ENCODE measurements around the gene TPPP2.
"Not testable (repeated sequence)": the region's sequence is repeated elsewhere in the genome, so short reads cannot be mapped to it uniquely, and the experiment has no call there.

The TPPP2 gene

DNA sequence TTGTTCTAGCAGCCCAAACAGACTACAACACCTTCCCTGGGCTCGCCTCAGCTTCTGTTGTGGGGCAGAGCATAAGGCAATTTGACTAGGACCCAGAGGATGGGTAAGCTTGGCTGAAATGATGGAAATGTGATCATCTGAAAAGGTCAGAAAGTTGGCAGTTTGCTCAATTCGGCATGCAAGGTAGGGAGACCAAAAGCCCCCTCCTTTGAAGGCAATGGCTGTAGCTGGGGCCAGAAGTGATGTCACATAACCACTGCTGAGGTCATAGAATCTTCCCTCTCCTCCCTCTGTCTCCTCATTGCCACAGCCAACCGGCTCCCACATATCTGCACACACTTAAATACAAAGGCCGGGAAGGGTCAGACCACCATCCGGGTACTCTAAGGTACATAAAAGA lies at the start of gene TPPP2:
Gene TPPP2 (plus strand): TSS at position 301 of the 400 bp plus-strand sequence. CDS start 365 bp downstream, outside the sequence.
- DNase-seq, result no peak

DNA sequence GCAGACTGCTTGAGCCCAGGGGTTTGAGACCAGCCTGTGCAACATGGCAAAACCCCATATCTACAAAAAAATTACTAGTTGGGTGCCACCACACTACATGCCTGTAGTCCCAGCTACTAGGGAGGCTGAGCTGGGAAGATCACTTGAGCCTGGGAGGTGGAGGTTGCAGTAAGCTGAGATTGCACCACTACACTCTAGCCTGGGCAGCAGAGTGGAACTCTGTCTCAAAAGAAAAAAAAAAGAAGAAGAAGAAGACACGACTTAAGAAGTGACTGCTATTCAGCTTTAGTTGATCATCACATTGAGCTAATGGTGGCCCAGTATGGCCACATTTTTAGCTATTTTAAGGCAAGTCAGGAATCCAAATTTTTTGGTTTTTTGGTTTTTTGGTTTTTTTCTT lies 49.1 kb upstream of the TPPP2 start:
- no peak for DNase-seq

DNA sequence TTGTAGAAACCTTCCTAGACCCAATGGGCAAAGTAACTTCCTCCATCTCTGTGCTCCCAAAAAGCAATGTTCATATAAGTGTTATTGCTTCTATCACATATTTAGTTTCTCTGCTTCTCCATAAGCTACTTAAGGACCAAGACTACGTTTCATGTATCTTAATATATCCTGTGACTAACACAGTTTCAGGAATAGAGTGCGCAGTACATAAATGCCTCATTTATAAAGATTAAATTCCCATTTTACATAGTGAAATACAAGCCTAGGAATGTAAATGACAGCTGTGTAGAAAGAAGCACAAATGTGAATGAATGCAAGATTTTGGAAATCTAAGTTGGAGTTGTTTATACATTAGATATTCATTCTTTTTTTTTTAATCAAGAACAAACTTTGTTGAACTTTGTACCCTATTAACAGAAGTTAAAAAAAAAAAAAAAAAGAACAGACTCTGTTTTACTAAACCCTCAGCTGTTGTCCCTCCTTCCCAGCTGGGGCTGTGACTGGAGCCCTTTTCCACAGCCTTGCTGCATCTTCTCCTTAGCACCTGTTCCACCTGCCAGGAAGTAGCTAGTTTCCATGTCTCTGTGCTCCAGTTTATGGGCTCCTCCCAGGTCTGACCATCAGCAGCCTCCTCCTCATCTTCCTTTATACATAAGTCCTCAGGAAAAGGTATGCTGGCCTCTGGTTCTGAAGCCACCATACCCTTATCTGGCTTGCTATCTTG lies 47.2 kb upstream of the TPPP2 start:
- no peak for DNase-seq

DNA sequence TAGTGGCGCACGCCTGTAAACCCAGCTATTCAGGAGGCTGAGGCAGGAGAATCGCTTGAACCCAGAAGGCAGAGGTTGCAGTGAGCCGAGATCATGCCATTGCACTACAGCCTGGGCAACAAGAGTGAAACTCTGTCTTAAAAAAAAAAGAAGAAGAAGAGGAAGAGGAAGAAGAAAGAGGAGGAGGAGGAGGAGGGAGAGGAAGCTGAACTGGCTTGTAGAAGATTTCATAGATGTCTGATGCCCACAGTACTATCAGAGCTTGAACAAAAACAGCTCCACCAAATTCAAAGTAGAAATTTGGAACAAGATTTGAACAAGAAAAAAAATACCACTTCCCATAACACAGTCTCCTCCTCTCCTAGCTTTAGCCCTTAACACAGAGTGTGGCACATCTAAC lies 44.4 kb upstream of the TPPP2 start:
- not testable (repeated sequence) for DNase-seq

DNA sequence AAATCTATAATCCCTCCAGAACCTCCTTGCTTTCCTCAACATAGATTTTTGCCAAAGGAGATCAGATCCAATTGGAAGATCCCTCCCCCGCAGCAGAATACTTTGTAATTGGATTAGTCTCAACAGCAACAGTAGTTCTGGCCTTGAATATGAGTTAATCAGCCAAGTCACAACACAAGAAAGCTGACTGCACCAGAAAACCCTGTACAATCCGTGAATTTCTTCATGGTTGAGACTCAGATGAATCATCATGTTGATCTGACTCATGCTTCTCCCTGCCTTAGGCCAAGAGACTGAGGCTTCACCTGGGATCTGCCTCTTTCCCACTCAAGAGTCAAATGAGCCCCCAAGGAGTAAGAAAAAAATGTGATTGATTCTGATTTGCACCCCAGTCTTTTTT lies 43.2 kb upstream of the TPPP2 start:
- no peak for DNase-seq

DNA sequence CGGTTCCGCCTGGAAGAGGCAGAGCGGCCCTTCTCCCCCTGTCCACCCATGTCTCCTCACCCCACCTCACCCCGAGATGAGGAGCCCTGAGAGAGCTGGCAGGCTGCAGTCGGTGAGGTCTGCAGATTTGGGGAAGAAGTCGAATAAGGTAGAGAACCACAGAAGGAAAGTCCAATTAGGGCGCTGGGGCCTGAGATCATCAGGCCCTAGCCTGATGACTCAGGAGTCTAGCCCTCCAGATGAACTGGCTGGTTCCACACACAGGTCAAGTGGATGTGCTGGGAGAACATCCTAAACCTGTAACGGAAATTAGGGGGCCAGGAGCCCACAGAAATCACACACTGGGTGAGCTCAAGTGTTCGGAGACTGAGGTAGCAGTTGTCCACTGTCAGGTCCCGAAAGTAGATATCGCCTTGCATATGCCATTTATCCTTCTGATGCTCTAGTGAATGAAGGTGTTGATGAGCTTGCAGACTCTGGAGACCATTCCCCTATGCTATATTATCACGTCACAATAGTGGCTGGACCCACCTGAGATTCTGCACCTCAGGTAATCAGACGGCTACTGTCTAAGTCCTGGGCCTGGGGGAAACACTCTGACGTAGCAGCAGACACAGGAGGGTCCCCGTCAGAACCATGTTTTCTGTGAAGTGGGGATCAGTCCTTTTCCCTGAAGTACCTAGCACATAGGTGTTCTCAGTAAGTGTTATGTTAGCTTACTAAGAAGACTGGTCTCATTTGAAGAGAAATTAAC lies 41.1 kb upstream of the TPPP2 start:
- DNase-seq, result no peak

DNA sequence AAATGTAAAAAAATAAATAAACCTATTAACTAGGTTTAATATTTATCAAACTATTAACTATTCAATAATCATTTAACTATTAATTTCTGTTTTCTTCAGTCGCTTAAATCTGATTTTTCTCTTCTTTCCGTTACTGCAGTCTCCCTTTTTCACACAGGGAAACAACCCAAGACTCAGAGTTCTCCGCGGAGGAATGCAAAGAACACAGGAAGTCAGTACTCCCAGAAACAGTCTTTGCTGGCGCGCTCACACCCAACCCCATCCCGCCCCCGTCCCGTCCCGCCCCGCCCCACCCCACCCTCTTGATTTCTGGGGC lies 40.6 kb upstream of the TPPP2 start:
- DNase-seq, result no peak

DNA sequence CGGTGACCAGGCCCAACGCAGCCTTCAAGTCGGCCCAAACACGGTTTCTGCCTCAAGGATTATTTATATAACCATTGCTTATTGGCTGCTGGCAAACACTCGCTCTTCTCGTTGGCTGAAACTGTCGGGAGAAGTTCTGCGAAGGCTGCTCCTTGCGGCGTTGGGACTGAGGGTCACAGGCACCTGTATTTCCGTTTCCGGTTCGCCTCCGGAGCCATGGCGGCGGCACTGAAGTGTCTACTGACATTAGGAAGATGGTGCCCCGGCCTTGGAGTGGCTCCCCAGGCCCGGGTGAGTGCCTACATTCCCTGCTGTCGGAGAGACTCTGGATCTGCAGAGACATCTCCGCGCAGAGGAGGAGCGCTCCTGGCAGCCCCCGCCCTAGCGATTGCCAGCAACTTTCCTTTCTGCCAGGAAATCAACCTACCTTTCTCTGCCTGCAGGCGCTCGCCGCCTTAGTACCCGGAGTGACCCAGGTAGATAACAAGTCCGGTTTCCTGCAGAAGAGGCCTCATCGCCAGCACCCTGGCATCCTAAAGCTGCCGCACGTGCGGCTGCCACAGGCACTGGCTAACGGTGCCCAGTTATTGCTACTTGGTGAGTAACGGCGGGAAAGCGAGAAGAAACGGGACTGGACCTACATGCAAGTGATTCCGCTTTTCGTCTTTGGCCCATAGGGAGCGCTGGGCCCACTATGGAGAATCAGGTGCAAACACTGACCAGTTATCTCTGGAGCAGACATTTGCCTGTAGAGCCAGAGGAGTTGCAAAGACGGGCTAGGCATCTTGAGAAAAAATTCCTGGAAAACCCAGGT lies 40.0 kb upstream of the TPPP2 start, which contains the start of gene METTL17:
Gene METTL17 (plus strand): TSS at position 194 of the 814 bp plus-strand sequence. CDS start 23 bp downstream, at position 217.
- peak; percentile 85 for DNase-seq

DNA sequence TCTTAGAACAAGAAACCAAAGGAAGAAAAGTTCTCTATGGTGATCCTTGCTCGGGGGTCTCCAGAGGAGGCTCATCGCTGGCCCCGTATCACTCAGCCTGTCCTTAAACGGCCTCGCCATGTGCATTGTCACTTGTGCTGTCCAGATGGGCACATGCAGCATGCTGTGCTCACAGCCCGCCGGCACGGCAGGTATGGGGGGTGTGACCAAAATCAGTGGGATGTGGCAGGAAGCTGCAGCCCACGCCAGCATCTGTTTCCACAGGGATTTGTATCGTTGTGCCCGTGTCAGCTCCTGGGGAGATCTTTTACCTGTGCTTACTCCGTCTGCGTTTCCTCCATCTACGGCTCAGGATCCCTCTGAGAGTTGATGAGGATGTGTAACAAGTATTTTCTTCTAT lies 33.5 kb upstream of the TPPP2 start:
- no peak for DNase-seq

DNA sequence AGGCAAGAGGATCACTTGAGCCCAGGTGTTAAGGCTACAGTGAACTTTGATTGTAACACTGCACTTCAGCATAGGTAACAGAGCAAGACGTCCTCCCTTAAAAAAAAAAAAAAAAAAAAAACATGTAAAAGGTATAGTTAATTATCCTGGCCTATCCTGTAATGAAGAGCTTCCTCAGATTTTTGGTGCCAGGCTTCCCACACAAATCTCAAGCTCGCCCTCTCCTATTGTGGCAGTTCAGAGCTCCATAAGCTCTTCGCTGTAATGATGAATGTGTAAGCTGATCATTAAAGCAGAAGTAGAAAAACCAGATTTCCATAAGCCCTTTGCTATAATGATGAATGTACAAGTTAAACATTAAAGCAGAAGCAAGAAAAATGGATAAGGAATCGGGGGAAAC lies 32.9 kb upstream of the TPPP2 start:
- no peak for DNase-seq

DNA sequence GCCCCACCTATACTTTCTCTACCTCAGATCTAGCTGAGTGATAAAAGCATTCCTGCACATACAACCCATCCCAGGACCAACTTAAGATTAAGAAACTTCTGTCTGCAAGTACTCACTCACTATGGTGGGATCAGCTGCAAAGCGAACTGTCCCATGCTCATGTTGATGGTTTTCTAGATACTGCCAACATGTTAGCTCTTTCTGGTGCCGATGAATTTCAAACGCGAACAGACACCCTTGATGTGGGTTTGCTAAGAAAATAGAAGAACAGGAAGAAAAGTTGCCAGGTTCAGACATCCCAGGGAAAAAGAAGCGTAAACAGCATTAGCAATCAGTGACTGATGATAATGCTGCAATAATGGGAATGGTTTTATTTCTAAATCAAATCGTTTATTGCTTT lies 32.5 kb upstream of the TPPP2 start:
- DNase-seq, result no peak

DNA sequence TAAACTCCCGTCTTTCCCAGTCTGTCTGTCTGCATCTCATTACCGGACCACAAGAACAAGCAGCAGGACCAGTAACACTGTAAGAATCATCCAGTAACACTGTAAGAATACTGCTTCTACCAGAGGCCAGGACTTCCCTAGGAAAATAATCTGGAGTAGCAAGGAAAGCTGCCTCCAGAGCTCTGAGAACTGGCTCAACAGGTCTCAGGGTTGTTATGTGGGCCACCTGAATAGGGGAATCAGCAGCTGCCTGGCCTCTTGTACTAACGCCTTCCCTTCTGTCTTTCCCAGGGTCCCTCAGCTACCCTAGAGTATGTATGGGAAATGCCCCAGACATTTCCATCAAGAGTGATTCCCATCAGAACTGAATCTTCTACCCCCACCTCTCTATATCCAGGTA lies 31.9 kb upstream of the TPPP2 start:
- no peak for DNase-seq

DNA sequence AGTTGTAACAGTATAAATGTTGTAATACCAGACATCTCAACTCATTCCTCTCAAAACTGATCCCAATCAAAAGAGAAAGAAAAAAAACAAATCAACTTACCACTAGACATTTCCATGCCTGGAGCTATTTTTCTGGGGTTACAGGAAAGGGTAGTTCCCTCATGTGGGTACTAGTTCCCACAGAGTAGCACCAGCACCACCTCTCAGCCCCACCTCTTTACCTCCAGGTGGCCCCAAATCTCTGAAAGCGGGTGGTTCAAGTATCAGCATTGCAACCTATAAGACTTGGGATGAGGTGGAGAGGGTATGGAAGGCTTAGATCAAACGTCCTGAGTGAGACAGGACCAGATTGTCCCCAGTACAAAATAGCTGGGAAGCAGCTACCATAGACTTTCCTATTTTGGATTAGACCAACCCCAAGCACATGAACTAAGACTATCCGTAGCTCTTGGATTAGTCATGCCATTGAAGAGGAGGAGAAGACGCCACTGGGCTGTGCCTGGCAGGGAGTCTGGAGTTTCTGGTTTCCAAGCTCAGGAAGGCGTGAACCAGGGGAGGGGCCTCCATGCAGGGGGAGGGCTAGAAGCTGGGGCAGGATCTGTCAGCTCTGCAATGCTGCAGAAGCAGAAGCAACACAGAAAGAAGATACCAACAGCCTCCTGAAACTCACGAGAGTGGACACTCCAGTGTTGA lies 31.2 kb upstream of the TPPP2 start, which contains the start of gene SLC39A2:
Gene SLC39A2 (plus strand): TSS at position 620 of the 693 bp plus-strand sequence. CDS start 154 bp downstream, outside the sequence.
- no peak for DNase-seq

DNA sequence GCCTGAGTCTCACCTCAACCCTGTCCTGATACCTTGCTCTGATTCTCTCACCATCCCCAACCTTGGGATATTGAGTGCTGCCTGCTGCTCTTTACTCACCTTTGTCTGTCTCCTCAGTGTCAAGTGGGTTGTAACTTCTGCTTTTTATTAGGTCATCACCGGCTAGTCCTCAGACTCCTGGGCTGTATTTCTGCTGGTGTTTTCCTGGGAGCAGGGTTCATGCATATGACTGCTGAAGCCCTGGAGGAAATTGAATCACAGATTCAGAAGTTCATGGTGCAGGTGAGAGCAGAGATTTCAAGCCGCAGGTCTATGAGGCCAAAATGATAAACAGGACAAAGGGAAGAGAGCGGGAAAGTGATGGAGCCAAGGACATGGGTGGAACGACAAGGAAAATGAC lies 30.4 kb upstream of the TPPP2 start:
- no peak for DNase-seq

DNA sequence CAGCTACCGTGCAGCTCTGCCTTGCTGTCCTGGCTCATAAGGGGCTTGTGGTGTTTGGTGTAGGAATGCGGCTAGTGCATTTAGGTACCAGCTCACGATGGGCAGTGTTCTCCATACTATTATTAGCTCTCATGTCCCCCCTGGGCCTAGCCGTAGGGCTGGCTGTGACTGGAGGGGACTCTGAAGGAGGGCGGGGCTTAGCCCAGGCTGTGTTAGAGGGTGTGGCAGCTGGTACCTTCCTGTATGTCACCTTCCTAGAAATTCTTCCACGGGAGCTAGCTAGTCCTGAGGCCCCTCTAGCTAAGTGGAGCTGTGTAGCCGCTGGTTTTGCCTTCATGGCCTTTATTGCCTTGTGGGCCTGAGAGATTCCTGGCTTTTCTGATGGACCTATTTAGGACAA lies 28.8 kb upstream of the TPPP2 start:
- DNase-seq, result no peak

DNA sequence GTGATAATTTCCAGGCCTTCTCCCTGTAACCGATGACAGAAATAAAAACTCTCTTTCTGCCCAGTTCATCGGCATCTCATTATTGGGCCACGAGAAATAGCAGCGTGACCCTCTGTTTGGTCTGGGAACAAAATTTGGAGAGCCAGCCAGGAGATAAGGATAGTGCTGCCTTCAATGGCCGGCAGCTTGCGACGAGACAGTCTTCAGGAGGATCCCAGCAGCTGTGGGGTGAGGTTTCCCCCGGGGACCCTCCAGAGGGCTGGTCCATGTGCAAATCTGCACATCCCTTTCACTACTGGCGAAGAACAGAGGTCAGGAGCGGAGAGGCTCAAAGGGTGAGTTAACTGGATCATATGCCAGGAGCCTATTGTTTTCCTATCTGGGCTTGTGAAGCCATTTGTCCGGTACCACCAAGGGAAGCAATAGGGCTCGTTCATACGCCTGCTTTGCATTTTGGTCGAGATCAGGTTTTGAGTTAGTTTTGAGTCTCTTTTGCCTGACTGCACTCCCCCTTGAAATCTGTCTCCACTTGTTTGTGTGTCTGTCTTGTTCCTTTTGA lies 26.1 kb upstream of the TPPP2 start:
- no peak for DNase-seq

DNA sequence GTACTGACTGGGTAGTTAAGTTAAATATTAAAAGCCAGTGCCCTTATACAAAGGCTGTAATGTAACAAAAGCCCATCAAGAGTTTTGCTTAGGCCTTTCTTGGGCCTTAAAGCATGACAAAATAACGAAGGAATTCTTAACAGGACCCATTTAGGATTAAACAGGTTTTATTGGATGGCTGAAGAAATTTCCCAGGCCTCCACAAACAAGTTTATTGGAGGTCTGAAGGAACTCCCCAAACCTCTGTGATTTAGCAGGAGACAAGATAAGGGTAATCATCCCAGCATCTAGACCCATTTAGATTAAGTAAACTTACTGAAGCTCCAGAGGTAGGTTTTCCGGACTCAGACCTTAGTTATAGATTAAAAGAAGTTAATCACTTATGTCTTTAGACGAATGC lies 20.3 kb upstream of the TPPP2 start:
- DNase-seq, result not testable (repeated sequence)

DNA sequence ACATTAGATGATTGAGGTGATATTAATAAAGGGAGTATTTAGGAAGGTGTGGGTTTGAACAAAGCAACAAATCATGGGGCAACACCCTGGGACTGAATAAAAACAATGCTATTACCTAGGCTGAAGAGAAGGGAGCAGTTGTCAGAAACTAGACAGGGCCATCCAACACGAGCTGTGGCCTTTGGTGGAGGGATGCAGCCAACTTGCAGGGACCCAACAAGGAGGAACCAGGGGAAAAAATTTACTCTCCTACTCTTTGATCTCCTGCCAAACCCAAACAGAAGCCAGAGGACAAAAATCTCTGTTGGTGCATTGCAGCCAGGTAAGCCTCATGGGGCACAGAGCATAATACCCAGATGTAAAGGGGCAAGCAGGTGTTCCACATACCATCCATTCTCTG lies 18.9 kb upstream of the TPPP2 start:
- DNase-seq, result no peak

DNA sequence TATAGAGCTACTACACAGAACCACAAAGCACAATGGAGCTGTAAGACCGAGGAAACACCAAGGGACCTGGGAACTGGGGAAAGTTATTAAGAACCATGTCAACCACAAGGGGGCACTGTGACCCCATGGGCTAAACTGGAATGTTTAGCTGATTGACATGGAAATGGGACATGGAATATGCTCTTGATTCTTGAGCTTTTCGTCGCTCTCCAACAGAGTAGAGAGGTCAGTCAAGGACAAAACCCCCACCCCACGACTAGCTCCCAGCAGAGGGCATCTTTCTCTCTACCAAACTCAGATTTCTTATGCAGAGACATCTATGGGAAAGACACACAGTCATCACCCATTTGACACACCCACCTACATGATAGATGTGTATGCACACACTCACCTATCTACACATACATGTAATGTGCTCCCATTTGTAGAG lies 15.2 kb upstream of the TPPP2 start:
- peak; percentile 76 for DNase-seq

DNA sequence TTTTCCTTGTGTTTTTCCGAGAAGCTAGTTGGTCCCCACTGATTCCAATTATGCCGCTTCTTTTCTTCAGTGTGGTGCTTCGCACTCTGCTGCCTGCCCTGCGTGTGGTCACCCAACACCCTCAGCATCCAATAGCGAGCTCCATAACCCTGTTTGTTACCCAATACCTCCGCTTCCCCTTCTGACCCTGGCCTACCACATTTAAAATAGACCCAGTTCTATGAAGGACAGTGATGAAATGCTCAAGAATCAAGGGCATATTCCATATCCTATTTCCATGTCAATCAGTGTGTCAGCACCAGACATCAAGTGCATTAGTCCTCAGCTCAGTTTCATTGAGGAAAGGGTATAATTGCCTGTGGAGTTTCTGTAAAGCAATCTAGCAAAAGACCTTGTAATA lies 14.7 kb upstream of the TPPP2 start:
- no peak for DNase-seq

DNA sequence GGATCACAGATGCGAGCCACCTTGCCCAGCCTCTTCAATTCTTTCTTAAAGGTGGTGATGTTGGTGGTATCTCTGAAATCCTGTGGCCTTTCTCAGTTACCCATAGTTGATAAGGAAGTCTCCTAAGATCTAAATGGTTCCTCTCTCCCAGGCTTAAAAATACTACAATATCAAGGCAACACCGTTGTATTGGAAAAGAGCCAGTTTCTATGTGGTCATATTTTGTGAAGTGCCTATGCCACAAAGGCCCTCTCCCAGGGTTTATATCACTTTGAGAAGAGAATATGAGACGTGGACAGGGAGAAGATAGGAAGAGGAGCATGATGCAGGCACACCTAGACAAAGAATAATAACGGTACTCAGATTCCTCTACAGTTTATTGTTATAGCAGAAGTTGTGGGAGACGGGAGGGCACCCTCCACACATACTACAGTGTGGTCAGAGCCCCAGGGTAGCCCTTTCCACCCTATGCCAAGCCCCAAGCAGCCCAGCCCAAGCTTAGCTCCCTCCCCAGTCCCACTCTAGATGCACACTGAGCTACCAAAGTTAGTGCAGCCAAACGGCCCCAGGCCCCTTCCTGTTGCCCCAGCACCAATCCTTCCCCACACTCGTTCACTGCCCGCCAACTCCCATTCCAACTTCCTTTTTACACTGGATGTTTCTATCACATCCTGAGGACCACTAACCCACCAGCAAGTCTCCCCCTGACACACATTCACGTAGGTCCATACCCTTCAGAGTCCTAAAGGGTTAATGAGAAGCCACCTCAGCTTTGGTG lies 13.4 kb upstream of the TPPP2 start:
- no peak for DNase-seq
